Measurements from ENCODE around the gene TNFSF15. TPM values are rescaled to one million over a fixed set of nuclear protein-coding genes. Genes with fewer than 3 reads are reported as not detected.

Gene TNFSF15
- total RNA-seq: under 1 TPM; 0.06 to 0.16 TPM

DNA sequence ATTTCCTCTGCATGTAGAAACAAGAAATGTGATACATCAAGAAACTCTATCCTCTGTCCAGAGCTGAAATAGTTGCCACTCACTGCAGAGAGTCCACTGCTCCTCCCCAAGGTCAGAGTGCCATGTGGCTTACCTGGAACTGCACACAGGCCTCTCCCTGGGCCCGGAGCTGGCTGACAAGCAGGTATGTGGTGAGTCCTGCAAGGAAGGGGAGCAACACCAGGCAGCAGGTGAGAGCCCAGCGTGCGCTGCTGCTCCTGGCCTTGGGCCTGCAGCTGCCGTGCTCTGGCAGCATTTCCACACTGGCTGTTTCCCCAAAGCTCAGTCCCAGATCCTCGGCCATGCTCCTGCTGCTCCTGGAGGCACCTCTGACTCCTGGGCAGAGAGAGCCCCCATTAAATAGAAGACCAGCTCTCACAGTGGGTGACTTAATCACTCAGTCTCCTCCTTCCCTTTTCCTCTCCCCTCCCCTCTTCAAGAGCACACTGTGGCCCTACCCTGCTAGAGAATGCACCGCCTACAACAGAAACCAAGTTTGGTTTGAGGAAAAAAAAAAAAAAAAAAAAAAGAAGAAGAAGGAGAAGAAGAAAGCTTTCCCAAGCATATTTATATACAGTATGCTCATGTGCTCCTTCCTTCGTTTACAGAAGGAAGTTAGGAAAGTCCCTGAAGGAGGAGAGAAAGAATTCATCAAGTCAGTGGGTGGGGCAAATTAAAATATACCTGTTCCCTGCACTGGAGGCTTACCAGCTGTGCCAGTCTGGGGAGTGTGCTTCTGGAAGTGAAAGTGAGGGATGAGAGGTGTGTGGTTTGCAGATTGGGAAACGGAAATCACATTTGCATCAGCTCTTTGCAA is at the start of gene TNFSF15:
Gene TNFSF15, minus strand, starts transcription at position 370 of the 856 bp plus-strand sequence. Its CDS starts 27 bp downstream, at position 343.
- peaks cover 5% of the 10 kb centered on the region for H3K36me3 Mint-ChIP-seq
- H3K27ac Mint-ChIP-seq: peak within 1 kb of the TSS; percentile 2
- peaks cover 21% of the 10 kb centered on the region for H3K27me3 Mint-ChIP-seq
- no peak within 1 kb of the TSS for H3K4me3 Mint-ChIP-seq
- ATAC-seq (peak; percentile 68), DNase-seq (peak; percentile 60)
- CTCF ChIA-PET: interaction anchor here (0.7 to 1.1 kb wide), 5 partner anchors 47 to 125 kb away, joined by 3 to 5 read pairs (median 3); no protein-coding TSS in a partner anchor
- H3K4me1 Mint-ChIP-seq: peaks cover 23% of the 10 kb centered on the region
- H3K9me3 Mint-ChIP-seq (ENCODE audit: low read depth): no peaks in the 10 kb centered on the region

DNA sequence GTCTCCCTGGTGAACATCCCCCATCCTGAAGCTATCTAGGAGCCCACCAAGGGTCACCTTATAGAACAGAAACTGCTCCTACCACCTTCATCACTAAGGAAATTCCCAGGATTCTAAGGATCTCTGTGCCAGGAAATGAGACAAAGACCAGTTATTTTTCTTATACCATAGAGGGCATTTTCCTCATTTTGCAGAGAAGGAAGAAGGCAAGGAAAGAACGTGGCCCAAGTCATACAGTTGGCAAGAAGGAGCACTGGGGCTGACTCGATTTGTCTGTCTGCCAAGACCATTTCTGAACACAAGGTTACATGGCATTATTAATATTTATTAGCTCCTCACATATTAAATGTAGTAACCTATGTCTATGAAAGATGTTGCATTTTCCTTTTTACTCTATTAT is 49.6 kb upstream of the TNFSF15 start:
- CTCF ChIA-PET: no interaction called here
- Mint-ChIP-seq H3K27me3 (peaks cover 17% of the 10 kb centered on the region), H3K4me3 (no peak overlapping the region), H3K27ac (no peak overlapping the region), H3K4me1 (peaks cover 13% of the 10 kb centered on the region), H3K9me3 (ENCODE audit: low read depth) (no peaks in the 10 kb centered on the region), H3K36me3 (peaks cover 2% of the 10 kb centered on the region)
- DNase-seq: no peak
- no peak for ATAC-seq

DNA sequence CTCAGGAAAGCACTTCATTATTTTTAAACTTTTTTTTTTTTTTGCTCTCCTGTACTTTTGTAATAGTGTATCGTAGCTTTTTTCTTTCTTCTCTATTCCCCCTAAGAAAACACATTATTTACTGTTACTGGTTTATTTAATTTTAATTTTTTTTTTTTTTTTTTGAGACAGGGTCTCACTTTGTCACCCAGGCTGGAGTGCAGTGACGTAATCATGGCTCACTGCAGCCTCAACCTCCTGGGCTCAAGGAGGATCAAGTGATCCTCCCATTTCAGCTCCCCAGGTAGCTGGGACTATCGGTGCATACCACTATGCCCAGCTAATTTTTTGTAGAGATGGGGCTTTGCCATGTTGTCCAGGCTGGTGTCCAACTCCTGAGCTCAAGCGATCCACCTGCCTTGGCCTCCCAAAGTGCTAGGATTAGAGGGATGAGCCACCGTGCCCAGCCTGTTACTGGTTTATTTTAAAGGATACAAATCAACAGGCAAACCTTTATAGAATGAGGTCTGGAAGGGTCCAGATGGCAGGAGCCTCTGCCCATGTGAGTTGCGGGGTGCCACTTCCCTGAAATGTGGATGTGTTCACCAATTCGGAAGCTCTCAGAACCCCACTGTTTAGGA is 49.0 kb upstream of the TNFSF15 start:
- Mint-ChIP-seq H3K4me1 (peaks cover 9% of the 10 kb centered on the region), H3K27ac (no peak overlapping the region), H3K27me3 (peaks cover 13% of the 10 kb centered on the region), H3K9me3 (ENCODE audit: low read depth) (no peaks in the 10 kb centered on the region), H3K4me3 (no peak overlapping the region), H3K36me3 (peaks cover 2% of the 10 kb centered on the region)
- no peak for ATAC-seq
- CTCF ChIA-PET: interaction anchor here (0.7 to 0.9 kb wide), 2 partner anchors 44 to 54 kb away, joined by 3 read pairs; no protein-coding TSS in a partner anchor
- DNase-seq: no peak

DNA sequence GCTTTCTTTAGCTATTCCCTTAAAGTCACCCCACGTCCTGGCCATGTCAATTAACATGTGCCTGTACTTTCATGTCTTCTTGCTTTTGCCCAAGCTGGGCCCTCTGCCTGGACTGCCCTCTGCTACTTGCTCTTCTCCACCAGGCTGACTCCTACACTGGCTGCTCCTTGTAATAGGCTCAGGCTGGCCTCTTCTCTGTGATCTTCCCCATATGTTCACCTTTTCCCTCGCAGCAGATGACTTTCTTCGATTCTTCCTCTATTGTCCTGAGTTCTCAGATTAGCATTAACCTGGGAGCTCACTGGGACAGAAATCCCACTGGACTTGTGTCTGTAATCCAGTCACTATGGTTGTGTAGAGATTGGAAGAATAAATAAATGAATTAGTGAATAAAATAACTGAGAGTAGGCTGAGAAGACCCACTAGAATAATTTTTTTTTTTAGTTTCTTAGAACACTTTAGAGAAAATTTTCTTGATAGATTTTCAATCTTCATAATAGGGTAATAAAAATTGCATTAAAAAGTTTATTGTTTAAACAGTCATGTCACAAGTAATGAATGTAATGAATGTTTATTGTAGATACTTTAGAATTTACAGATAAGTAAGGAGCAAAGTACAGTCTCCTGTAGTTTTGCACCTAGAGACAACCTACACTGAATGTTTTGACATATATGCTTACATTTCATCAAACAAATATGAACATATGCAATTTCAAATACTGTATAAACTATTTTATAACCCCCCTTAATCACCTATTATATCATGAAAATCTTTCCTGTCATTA is 47.4 kb upstream of the TNFSF15 start:
- CTCF ChIA-PET: interaction anchor here (0.6 kb wide), 1 partner anchor 48 kb away, joined by 3 read pairs; the partner anchor contains the start of gene TNFSF15
- Mint-ChIP-seq H3K9me3 (ENCODE audit: low read depth) (no peaks in the 10 kb centered on the region), H3K4me3 (no peak overlapping the region), H3K27me3 (peaks cover 3% of the 10 kb centered on the region), H3K27ac (no peak overlapping the region), H3K4me1 (peaks cover 9% of the 10 kb centered on the region), H3K36me3 (peaks cover 2% of the 10 kb centered on the region)
- DNase-seq: no peak
- no peak for ATAC-seq

DNA sequence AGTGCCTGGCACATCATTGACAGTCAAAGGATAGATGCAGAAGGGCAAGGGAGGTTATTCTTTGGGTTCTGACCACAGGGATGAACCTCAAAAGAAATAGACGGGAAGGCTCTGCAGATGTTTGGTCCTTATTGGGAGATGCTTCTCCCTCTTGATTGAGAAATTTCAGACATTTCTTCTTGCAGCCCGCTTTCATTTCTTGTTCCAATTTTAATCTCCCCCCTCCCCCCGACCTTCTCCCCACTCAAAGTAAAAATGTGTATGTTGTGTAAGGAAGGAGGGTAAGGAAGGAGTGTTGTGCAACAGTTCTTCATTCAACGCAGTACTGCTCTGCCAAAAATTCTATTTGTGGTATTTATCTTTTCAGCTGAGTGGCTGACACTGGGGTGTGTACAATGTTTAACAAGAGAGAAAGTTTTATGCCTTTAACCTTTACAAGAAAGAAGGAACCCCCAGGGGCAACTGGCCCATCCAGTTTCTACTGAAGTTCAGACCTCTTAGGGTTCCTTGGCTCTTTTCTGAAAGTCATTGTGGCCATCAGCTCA is 46.3 kb upstream of the TNFSF15 start:
- no peak overlapping the region for H3K27ac Mint-ChIP-seq
- ATAC-seq (no peak), DNase-seq (no peak)
- H3K4me1 Mint-ChIP-seq: peaks cover 9% of the 10 kb centered on the region
- peaks cover 3% of the 10 kb centered on the region for H3K27me3 Mint-ChIP-seq
- no peak overlapping the region for H3K4me3 Mint-ChIP-seq
- no peaks in the 10 kb centered on the region for H3K9me3 Mint-ChIP-seq (ENCODE audit: low read depth)
- CTCF ChIA-PET: no interaction called here
- H3K36me3 Mint-ChIP-seq: no peaks in the 10 kb centered on the region

DNA sequence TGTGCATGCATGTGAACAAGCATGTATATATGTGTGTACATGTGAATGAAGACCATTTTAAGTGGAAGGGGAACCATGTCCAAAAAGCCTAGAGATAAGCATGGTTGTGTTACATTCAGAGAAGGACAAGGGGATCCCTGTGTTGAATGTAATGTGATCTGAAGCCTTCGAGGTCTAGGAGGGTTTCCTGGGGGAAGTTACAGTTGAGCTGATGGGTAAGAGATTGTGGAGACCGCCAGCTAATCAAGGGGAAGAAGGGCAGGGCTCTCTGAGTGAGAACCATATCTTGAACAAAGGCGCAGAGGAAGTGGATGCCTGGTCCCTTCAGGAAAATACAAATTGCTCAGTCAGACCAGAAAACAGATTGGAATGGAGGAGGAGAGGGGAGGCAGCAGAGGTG is 45.5 kb upstream of the TNFSF15 start:
- Mint-ChIP-seq H3K27ac (no peak overlapping the region), H3K4me1 (peaks cover 9% of the 10 kb centered on the region), H3K4me3 (no peak overlapping the region), H3K36me3 (no peaks in the 10 kb centered on the region), H3K27me3 (peaks cover 3% of the 10 kb centered on the region), H3K9me3 (ENCODE audit: low read depth) (no peaks in the 10 kb centered on the region)
- ATAC-seq (no peak), DNase-seq (no peak)
- CTCF ChIA-PET: no interaction called here

DNA sequence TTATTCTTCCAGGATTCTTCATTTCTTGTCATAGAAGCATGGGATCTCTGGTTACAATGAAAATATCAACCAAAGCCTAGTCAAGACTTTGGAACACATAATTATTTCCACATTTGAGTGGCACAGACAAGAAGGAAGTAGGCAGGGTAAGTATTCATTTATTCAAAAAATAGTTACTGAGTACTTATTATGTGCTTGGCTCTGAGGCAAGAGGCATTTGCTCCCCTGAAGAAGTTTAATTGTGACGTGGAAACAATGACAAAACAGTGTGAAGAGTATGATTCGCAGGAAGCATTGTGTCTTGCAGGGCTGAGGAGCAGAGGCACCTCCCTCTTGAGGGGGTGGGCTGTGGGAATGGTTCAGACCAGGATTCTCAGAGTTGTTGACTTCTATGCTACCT is 45.0 kb upstream of the TNFSF15 start:
- DNase-seq (no peak), ATAC-seq (no peak)
- H3K27ac Mint-ChIP-seq: no peak overlapping the region

DNA sequence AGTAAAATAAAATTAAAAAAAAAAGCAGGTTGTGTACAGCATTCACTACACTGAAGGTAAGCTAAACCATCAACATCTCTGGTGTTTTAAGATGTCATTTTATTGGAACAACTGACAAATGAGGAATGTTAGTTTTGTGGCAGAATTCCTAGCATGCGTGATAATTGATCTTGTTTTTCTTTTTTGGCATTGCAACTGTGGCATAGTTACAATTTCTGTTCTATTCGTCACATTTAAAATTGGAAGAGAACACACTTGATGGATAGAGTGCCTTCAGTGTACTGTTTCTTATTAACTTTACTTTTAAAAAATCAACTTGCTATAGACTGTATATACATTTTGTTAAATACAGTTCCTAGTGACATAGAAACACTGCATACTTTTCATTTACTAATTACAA is 43.6 kb upstream of the TNFSF15 start:
- peaks cover 9% of the 10 kb centered on the region for H3K4me1 Mint-ChIP-seq
- no peaks in the 10 kb centered on the region for H3K9me3 Mint-ChIP-seq (ENCODE audit: low read depth)
- DNase-seq (no peak), ATAC-seq (no peak)
- no peak overlapping the region for H3K4me3 Mint-ChIP-seq
- CTCF ChIA-PET: no interaction called here
- H3K36me3 Mint-ChIP-seq: no peaks in the 10 kb centered on the region
- peaks cover 3% of the 10 kb centered on the region for H3K27me3 Mint-ChIP-seq
- no peak overlapping the region for H3K27ac Mint-ChIP-seq

More for the DNA sequence above, 45.0 kb upstream of the TNFSF15 start:
- Mint-ChIP-seq H3K4me3 (no peak overlapping the region), H3K36me3 (no peaks in the 10 kb centered on the region), H3K27me3 (peaks cover 3% of the 10 kb centered on the region), H3K4me1 (peaks cover 9% of the 10 kb centered on the region), H3K9me3 (ENCODE audit: low read depth) (no peaks in the 10 kb centered on the region)
- CTCF ChIA-PET: no interaction called here

DNA sequence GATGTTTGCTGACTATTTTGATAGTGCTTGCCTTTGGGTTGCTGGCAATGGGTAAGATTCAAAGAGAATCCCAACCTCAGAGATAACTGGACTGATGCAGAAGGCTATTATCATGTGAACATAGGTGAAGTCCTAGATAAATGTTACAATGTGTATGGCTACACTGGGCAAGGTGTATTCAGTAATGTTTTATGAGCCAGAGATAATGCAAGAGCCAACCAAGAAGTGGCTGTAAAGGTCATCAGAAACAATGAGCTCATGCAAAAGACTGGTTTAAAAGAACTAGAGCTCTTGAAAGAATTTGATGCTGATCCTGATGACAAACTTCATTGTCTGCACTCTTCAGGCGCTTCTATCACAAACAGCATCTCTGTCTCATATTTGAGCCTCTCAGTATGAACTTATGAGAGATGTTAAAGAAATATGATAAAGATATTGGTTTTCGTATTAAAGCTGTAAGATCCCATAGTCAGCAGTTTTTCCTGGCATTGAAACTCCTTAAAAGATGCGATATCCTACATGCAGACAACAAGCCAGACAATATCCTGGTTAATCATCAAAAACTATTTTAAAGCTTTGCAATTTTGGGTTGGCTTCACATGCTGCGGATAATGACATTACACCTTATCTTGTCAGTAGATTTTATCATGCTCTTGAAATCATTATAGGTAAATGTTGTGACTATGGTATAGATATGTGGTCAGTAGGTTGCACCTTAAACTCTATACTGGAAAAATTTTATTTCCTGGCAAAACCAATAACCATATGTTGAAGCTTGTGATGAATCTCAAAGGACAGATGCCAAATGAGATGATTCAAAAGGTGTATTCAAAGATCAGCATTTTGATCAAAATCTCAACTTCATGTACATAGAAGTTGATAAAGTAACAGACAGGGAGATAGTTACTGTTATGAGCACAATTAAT is 41.9 kb upstream of the TNFSF15 start:
- DNase-seq: no peak
- Mint-ChIP-seq H3K27me3 (no peaks in the 10 kb centered on the region), H3K36me3 (no peaks in the 10 kb centered on the region), H3K27ac (no peak overlapping the region), H3K4me3 (no peak overlapping the region), H3K4me1 (peaks cover 9% of the 10 kb centered on the region), H3K9me3 (ENCODE audit: low read depth) (no peaks in the 10 kb centered on the region)
- CTCF ChIA-PET: no interaction called here
- ATAC-seq: no peak

DNA sequence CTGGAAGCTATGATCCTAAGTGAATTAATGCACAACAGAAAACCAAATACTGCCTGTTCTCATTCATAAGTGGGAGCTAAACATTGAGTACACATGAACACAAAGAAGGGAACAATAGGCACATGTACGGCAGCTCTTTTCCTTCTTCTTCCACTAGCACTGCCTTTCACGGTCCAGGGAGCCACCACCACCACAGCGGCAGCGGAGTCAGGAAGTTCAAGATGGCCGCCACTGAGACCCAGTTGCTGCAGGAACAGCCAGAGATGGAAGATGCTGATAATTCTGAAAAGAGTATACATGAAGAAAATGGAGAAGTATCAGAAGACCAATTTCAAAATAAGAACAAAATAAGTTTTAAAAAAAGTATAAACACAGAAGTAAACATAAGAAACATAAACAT is 39.5 kb upstream of the TNFSF15 start:
- no peaks in the 10 kb centered on the region for H3K9me3 Mint-ChIP-seq (ENCODE audit: low read depth)
- no peak overlapping the region for H3K4me3 Mint-ChIP-seq
- no peaks in the 10 kb centered on the region for H3K4me1 Mint-ChIP-seq
- H3K36me3 Mint-ChIP-seq: peaks cover 10% of the 10 kb centered on the region
- CTCF ChIA-PET: interaction anchor here (1.5 kb wide), 1 partner anchor 165 kb away, joined by 3 read pairs; no protein-coding TSS in a partner anchor
- ATAC-seq (no peak), DNase-seq (no peak)
- no peak overlapping the region for H3K27ac Mint-ChIP-seq
- H3K27me3 Mint-ChIP-seq: no peaks in the 10 kb centered on the region

DNA sequence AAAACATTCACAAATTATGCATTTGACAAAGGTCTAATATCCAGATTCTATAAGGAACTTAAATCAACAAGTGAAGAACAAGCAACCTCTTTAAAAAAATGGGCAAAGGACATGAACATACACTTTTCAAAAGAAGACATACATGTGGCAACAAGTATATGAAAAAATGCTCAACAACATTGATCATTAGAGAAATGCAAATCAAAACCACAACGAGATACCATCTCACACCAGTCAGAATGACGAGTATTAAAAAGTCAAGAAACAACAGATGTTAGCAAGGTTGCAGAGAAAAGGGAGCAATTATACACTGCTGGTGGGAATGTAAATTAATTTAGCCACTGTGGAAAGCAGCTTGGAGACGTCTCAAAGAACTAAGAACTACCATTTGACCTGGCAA is 38.9 kb upstream of the TNFSF15 start:
- ATAC-seq: no peak
- CTCF ChIA-PET: interaction anchor here (1.5 kb wide), 1 partner anchor 164 kb away, joined by 3 read pairs; no protein-coding TSS in a partner anchor
- H3K9me3 Mint-ChIP-seq (ENCODE audit: low read depth): no peaks in the 10 kb centered on the region
- H3K4me1 Mint-ChIP-seq: no peaks in the 10 kb centered on the region
- DNase-seq: no peak
- H3K4me3 Mint-ChIP-seq: no peak overlapping the region
- peaks cover 10% of the 10 kb centered on the region for H3K36me3 Mint-ChIP-seq
- H3K27me3 Mint-ChIP-seq: no peaks in the 10 kb centered on the region
- H3K27ac Mint-ChIP-seq: no peak overlapping the region

DNA sequence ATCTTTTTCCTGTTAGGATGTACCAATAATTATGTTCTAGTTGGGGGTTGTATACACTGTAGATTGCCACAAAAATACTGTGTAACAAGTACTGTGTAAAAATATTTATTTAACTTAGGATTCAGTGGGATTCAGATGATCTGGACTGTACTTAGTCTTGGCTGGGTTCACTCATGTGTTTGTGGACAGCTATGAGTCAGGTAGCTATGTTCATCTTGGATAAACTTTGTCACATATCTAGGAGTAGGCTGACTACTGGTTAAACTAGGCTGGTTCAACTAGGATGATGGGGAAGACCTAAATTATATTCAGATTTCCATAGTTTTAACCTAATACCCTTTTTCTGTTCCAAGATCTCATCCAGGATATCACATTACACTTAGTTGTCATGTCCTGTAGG is 32.1 kb upstream of the TNFSF15 start:
- no peak for ATAC-seq
- CTCF ChIA-PET: no interaction called here

More for the DNA sequence above, 32.1 kb upstream of the TNFSF15 start:
- H3K27ac Mint-ChIP-seq: no peak overlapping the region
- DNase-seq: no peak
- H3K9me3 Mint-ChIP-seq (ENCODE audit: low read depth): no peaks in the 10 kb centered on the region
- H3K4me1 Mint-ChIP-seq: peaks cover 21% of the 10 kb centered on the region
- peaks cover 12% of the 10 kb centered on the region for H3K36me3 Mint-ChIP-seq
- peaks cover 6% of the 10 kb centered on the region for H3K27me3 Mint-ChIP-seq
- no peak overlapping the region for H3K4me3 Mint-ChIP-seq
